ENCODE results near the gene NFKB1.

Gene NFKB1

GRCh38 chr4:102625232-102625930 lies 124.2 kb downstream of the NFKB1 start:
- peak; percentile 46 for DNase-seq (ENCODE audit: low read depth)

- peak; percentile 84 for DNase-seq (ENCODE audit: low read depth)
These were observed 126.8 kb downstream of the NFKB1 start for GRCh38 chr4:102627831-102628523.

GRCh38 chr4:102629673-102630072 lies 128.5 kb downstream of the NFKB1 start:
- no peak for DNase-seq (ENCODE audit: low read depth)

GRCh38 chr4:102631616-102632015 lies 130.5 kb downstream of the NFKB1 start:
- no peak for DNase-seq (ENCODE audit: low read depth)

- DNase-seq (ENCODE audit: low read depth): no peak
These were observed 131.3 kb downstream of the NFKB1 start for GRCh38 chr4:102632241-102633065.

- no peak for DNase-seq (ENCODE audit: low read depth)
These were observed 131.9 kb downstream of the NFKB1 start for GRCh38 chr4:102633100-102633499.

- DNase-seq (ENCODE audit: low read depth): no peak
These were observed 136.2 kb downstream of the NFKB1 start for GRCh38 chr4:102637391-102637790.

- DNase-seq (ENCODE audit: low read depth): peak; percentile 15
These were observed 137.5 kb downstream of the NFKB1 start for GRCh38 chr4:102638621-102639020.

- no peak for DNase-seq (ENCODE audit: low read depth)
These were observed 138.4 kb downstream of the NFKB1 start for GRCh38 chr4:102639598-102639997.

GRCh38 chr4:102640669-102641068 lies 139.5 kb downstream of the NFKB1 start:
- DNase-seq (ENCODE audit: low read depth): peak; percentile 50

- DNase-seq (ENCODE audit: low read depth): no peak
These were observed 140.6 kb downstream of the NFKB1 start for GRCh38 chr4:102641793-102642192.

- DNase-seq (ENCODE audit: low read depth): peak; percentile 86
These were observed 141.6 kb downstream of the NFKB1 start for GRCh38 chr4:102642631-102643298.

GRCh38 chr4:102647117-102647516 lies 146.0 kb downstream of the NFKB1 start:
- no peak for DNase-seq (ENCODE audit: low read depth)

- no peak for DNase-seq (ENCODE audit: low read depth)
These were observed 156.0 kb downstream of the NFKB1 start for GRCh38 chr4:102657206-102657605.

GRCh38 chr4:102663073-102663472 lies 161.9 kb downstream of the NFKB1 start:
- DNase-seq (ENCODE audit: low read depth): peak; percentile 77

- DNase-seq (ENCODE audit: low read depth): no peak
These were observed 164.4 kb downstream of the NFKB1 start for GRCh38 chr4:102665527-102665926.

All from amniotic epithelial cell (primary cell).